ENCODE results near the gene SYT1.

- TF ChIP-seq CTCF (IDR thresholded peaks at IDR 0.05) (no peak), EZH2 (IDR thresholded peaks at IDR 0.05; ENCODE audit: borderline replicate concordance, insufficient read depth, low read depth, low read length, poor library complexity, severe bottlenecking) (no peak)
These were observed 136.8 kb downstream of the SYT1 start for GRCh38 chr12:79001404-79001803.

All from B cell (primary cell).